HG02571 (cell line): ENCODE measurements around the gene SSH2.

Experiments
- ATAC-seq: cut with Tn5 transposase; IDR thresholded peaks from one replicate; pipeline ENCODE4 v1.9.1; 2021; ENCODE audit warnings: mild to moderate bottlenecking, moderate library complexity; ENCODE audit not compliant: unreplicated experiment

Gene SSH2

DNA sequence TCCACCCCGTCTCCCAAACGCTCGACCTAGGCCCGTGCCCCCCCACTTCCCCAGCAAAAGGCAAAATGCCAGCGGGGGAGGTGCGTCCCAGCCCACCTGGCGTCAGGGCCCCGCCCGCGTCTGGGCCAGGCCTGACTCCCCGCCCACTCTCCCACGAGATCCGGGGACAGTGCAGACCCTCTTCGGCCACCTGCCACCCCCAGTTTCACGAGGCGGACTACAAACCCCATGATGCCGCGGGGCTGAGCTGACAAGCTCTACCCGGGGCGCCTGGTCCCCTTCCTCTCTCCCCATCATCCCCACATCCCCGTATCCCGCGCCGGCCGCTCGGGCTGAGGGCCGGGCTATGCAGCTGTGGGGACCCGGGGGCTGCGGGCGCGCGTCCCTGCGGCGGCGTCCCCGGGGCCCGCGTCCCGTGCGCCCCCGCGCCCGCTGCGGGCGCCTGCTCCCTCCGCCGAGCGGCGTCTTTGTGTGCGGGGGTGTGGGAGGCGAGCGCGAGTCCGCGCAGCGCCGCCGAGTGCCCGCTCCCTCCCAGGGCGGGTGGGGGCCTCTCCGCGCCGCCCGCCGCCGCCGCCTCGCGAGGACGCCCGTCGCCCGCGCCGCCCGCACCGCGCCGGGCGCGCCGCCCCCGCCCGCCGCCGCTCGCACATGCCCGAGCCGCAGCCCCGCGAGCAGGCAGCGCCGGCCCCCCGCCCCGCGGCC, 337.0 kb downstream of the SSH2 start, which contains the start of gene ANKRD13B:
TSS of gene ANKRD13B (plus strand) at position 283 of the 702 bp plus-strand sequence. CDS start 490 bp downstream, outside the sequence.
- no peak for ATAC-seq

DNA sequence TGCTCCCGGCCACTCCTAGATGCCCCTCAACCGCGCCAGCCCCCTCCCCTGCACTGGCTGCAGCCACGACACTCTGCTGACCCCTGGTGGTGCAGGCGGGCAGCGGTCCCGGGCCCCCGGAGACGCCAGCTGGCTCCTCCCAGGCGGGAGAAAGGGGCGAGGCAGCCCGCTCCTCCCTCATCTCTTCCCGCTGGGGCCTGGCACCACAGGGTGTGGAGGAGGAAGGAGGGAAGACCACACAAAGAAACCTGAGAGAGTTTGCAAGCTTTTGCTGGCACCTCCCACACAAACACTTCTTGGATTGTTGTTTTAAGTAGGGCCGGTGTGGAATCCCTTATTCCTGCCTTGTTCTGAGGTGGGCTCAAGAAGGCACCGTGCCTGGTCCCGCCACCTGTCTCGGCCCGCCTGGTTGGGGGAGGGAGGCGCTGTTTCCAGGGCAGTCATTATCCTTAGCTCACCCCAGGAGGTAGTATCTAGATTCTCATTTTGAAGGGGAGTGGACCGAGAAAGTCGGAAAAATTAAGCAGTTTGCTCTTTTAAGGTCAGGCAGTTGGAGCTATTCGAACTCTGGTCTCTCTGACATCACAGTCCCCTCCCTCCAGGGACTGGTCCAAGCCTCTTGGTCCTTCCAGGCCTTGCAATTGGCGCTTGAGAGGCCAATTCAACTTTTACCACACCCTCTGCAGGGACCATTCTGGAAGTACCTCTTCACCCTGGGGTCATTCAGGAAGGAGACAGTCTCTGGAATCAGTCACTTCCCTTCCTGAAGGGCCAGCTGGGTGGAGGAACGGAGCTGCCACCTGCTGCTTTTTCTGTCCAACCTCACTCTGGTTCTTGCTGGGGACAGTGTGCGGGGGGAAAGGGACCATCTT, 338.1 kb downstream of the SSH2 start:
- no peak for ATAC-seq

DNA sequence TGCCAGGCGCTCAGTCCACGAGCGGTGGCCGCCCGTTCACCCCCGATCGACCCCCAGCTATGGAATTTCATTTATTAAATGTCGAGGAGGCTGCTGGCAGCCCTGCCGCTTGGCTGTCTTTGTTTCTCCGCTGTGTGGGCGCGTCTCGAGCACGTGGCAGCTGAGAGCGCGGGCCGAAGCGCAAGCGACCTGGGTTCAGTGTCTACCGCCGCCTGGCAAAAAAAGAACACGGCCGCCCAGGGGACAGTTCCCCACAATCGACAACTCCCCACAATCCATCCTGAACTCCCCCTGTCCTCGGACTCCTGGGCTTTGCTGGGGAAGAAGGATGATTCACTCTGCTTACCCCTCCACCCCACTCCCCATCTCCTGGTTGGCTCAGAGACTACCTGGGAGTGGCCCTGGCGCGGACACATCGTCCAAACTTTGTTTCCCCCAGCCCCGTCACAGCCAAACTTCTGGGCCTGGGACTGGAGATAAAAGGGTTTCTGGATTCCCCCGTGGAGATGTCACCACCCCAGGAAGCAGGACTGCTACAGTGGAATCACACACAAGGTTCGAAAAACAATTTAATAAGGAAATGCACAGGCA, 338.8 kb downstream of the SSH2 start:
- no peak for ATAC-seq

DNA sequence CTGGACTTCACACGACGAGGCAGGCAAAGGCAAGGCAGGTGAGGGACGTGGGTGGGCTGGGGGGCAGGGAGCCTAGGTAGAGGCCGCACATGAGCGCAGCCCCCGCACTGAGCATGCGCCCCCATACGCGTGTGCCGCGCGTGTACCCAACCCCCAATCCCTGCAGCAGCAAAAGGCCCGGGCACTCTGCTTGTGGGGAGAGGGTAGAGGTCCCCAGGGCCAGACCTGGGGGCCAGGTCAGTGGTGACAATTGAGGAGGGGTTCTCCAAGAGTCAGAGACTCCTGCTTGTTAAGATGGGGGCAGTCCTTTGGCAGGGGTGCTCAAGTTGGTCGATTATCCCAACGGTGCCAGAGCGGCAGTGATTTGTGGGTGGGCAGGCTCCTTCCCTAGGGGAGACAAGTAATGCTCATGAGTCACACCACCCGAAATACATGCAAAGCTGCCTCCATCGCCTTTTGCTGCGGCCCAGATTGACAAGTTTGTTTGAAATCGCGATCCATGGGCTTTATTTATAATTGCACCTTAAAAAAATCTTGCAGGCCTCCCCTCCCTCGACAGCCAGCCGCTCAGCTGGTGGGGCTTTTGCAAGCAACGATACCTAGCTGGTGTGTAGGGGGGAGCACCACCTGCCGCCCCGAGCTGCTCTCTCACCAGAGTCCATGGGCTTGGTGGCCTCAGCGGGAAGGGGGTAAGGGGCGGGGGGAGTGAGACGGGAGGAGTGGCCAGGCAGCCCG, 339.4 kb downstream of the SSH2 start:
- ATAC-seq = no peak

DNA sequence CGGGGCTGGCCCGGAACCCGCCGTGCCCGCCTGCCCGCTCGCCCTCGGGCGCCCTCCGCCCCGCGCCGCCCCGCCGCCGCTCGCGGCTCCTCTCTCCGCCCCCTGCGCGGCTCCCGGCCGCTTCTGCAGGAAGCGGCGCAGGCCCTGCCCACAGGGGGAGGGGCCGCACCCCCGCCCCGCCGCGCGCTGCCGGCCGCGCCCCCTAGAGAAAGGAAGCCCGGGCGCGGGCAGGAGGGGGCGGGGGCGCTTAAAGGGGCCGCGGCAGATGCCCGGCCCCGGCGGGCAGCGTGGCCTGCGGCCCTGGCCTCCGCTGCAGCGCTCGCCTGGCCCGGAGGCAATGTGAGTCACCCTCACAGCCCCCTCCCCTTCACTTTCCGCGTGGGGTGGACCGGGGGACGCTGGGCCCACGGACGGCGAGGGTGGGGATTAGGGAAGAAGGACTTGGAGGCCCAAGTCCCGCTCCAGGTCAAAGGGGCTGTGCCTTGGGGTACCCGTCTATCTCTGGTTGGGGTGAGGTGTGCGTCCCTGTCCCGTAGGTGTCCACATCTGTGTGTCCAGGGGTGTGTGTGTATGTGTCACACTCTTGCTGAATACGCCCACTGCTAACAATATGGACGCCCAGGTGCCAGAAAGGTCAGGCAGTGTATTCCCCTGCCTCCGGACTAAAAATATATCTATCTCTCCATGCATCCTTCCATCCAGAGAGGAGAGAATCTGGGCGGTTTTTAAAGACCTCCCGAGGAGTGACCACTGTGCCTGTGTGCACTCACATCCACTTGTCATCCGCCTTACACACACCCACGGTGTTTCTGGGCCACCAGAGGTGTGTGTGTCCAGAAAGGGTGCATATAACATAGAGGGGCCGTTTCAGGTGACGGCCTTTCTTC, 340.3 kb downstream of the SSH2 start, which contains the start of gene GIT1:
TSS of gene GIT1 (minus strand) at position 125 of the 887 bp plus-strand sequence. CDS start 270 bp downstream, outside the sequence.
- ATAC-seq = peak; percentile 45

DNA sequence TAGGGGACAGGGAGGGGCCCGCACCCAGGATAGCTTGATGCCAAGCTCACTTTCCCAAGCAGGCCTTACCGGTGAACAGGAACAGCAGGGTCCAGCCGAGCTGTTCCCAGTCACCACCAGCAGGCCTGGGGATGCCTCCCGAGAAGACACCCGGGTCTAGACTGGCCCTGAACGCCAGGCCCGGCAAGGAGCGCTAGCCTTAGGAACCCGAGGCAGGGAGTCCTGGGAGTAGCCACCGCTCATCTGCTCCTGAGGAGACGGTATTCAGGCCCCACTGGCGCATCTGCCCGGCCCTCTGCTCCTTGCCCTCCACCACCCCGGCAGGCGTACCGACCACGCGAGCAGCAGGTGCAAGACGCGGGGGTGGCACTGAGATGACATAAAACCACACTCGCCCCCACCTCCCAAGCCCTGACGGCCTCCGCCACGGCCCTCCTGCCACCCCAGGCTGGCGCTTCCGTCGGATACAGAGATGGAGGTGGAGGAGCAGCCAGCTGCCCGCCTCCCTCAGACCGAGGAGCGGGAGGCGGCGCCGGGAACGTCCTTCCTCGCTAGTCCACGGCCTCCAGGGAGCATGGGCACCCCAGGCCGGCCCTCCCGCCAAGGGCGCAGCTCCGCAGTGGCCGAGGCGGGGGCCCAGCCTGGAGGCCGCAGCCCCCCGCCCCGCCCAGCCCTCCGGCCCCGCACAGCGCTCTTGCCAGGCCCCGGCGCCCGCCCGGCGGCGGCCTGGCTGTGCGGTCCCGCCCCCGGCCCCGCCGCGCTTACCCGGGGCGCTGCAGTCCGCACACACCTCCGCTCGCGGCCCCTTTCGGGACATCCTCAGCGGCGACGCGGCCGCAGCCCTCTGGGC, 341.2 kb downstream of the SSH2 start:
- peak; percentile 7 for ATAC-seq

DNA sequence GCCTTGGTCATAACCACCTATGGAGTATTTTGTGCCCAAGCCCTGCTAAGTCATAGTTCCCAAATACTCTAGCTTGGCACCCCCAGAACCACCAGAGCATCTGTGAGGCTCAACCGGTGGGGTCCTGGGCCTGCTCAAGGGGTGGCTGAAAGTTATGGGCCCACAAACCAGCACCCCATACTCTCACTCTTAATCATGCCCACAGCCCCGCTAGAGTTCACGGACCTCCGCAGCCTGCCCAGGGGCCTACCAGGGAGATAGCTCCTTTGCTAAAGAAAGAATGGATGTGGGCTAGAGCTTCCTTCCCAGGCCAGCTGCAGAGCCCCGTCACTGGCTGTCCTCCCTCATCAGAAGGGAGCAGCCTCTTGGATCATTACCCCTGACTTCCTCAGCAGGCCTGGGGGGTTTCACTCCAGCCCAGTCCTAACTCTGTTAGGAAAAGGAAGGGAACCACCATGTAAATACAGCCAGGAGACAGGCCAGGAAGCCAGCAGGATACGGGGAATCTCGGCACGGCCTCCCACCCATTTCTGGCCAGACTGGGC, 341.9 kb downstream of the SSH2 start:
- ATAC-seq = no peak

DNA sequence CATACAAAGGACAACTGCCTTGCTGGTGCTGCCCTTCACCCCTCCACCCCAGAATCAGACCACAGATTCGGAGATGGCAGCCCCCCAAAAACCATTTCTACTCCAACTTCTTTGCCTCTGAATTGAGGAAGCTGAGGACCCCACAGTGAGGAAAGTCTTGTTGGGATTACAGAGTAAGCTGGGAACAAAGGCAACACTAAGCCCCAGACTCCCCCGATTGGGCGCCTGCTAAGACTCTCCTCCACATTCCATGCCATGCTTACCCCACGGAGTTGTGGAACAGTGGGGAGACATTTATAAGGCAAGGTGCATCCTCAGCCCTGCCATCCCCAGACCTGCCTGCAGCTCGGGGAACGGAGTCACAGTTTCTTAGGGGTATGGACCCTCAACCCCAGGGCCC, 342.4 kb downstream of the SSH2 start:
- no peak for ATAC-seq

DNA sequence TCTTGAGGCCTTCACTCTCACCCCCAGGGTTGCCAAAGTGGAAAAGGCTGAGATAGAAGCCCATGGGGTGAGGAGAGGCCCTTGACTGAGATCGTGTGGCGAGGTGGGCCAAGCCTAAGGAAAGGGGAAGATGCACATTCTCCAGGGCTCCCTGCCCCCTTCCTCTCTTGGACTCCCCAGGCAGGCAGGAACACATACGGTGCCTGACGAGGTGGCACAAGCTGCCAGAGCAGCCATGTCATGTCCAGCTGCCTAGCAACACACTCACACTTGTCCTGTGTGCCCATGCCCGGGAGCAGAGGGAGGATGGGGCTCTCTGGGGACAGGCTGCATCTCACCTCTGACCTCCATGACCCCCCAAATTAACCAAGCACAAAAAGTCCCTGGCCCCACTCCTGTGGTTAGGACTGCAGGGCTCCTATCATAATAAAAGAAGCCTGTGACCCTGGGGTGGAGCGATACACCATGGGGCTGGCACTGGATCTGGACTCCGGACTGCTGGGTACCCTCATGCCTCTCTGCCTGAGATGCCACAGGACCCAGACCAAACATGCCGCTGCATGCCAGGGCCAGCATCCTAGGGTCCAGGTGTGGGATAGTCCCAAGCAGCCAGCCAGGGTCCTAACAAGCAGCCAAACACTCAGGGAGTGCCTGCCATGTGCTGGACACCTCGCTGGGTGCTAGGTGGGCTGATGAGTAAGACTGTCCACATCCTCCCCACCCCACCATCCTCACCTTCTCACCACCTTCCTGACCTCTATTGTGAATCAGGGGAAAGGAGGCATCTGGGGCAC, 343.2 kb downstream of the SSH2 start:
- ATAC-seq = no peak

DNA sequence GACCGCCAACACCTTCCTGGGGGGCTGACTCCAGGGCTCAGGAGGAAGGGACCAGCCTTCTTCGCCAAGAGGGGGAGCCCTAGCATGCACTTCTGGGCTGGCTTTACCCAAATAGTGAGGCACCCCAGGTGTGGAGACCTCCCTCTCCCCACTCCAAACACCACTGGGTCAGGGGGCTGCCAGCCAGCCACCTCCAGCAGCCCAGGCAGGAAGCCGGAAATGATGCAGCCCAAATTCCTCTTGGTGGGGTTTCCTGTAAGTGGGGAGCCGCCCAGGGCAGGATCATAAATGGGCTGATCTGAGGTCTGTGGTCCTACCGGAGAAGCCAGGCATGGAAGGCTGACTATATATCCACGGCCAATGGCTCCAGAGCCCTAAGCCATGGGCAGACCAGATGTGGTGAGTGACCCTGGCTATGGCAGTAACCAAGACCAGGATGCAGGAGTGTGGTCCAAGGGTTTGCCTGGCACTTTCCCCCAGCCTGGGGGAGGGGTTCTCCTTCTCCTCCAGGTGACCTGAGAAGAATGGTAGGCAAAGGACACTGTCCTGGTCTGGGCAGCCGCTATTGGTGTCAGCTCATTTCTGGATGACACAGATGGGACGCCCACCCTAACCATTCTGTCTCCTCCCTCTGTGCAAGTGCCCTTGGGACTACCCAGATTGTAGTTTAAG, 344.8 kb downstream of the SSH2 start:
- no peak for ATAC-seq

DNA sequence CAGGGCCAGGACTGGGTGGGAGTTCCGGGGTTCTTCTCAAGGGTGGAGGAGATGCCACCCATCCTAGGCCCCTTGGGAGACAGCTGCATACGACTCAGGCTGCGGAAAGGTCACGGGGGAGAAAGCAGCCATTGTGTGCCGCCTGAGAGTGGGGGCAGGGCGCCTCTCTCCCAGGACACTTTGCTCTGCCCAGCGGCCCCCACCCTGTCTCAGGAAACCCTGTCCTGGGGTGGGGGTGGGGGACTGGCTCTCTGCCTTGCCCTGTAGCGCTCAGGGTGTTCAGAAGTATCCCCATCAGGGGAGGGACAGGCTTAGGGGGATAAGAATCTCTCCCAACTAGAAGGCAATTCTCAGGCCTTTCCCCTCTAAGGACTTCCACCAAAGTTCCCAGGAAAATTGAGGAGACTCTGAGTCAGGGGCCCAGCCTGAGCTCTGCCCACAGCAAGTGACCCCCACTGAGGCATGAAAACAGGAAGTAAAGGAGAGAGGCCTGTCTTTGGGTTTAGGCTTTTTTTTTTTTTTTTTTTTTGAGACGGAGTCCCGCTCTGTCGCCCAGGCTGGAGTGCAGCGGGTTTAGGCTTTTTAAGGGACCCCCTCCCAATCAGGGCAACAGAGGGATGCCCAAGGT, 345.5 kb downstream of the SSH2 start:
- ATAC-seq = no peak

DNA sequence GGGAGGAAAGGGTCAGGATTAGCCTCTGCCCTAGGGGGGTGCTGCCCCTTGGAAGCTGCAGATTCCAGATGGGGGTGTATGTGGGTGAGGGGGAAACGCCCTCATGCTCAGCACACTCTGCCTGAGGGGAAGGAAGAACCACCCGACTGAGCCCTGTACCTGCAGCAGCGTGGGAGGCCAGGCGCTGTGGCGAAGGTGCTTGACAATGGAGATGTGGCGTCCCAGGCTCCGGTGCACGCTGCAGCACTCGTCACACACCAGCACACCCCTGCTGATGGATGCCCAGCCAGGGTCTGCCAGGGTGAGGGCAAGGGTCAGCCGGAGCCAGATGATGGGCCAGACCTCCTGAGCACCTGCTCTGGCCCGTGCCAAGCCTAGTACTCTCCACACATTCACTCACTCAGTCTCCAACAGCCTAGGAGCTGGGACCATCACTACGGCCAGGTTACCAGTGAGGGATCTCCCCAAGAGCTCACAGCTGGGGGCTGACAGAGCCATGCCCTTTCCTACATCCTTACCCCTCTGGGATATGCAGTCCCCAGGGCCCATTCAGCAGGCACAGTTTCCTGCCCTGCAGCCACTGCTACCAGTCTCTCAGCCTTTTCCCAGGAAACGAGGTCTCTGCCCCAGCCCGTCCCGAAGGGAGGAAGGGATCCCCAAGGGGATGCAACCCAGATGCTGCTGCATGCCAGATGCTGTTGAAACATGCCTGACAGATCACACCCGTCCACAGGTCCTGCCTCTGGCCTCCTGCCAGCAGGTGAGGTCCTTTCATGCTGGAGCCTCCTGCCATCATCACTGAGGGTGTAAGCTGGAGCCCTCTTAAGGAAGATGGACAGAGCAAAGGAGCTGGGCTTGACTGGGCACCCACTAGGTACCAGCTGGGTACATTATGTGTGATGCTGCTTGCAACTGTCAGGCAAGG, 346.4 kb downstream of the SSH2 start:
- ATAC-seq = no peak

DNA sequence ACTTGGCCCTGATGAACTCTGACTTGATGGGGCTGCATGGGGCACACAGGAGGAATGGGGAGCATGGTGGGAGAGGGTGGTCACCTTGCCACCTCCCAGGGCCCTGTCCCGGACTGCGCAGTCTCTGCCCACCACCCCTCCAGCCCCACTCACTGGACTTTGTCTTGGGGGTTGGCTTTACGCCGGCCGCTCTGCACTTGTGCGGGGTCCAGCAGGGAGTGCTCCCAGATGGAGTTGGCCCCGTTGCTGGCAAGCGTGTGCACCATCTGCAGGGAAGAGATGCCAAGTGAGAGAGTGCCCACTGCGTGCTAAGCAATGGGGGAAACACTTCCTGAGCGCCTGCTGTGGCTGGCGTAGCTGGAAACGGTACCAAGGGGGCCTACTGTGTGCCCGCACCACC, 347.3 kb downstream of the SSH2 start:
- no peak for ATAC-seq

DNA sequence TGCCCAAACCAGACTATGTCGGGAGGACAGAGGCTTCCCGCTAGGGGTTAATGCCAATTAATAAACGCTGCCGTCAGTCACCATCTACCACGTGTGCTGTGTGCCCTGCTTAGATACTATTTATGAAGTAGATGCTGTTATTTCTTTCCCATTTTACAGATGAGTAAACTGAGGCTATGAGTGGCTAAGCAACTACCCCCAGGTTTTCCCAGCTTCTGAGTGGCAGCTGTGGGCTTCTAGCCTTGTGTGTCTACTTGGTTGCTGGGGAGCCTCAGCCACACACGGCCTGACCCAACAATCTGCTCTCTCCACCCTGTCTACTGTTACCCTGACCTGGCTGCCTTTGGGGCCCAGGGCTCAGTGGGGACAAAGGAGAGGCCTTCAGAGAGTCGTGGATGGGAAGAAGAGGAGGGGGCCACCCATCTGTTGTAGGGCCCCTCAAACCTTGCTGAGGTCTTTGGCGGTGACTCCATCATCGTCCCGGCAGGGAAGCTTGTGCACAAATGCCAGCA, 347.7 kb downstream of the SSH2 start:
- no peak for ATAC-seq

DNA sequence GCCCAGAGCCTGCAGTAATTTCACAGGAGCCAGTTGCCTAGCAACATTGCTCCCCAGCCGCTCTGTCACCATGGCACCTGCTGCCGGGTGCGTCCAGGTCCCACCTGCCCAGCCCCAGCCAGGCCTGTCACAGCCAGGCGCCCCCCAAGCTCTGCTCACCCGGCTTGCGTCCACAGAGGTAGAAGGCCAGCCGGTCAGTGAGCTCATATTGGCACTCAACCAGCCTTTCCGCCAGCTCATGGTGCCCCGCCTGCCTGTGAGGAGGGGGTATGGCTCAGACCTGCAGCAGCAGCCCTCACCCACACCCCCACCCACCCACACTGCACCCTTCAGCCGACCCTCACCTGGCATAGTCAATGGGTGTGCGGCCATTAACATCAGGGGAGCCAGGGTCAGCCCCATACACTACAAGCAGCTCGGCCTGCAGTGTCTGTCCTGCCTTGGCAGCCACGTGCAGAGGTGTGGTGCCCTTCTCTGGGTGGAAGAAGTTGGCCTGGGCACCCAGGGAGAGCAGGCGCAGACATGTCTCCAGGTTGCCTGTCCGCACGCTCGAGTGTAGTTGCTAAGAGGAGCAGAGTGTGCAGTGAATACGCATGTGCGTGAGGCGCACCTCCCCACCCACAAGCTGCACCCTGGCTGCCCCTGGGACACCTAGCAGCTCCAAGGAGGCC, 348.3 kb downstream of the SSH2 start:
- ATAC-seq = no peak
